GM23248 (cell line): ENCODE measurements around the gene MAP2K7.

Experiments used
- EZH2 ChIP-seq: fragments of 200-600 bp; sonication (generic); IDR thresholded peaks from 2 replicates; pipeline ENCODE4 v1.6.1; 2018; ENCODE audit warnings: antibody characterized with exemption, mild to moderate bottlenecking; ENCODE audit not compliant: insufficient read depth, poor library complexity, severe bottlenecking
- EZH2phosphoT487 ChIP-seq: fragments of 200-600 bp; sonication (generic); IDR thresholded peaks from 2 replicates; pipeline ENCODE4 v1.6.1; 2018; ENCODE audit warnings: antibody characterized with exemption, moderate library complexity, mild to moderate bottlenecking, low read depth; ENCODE audit not compliant: insufficient read depth

- TF ChIP-seq EZH2phosphoT487 (no peak), EZH2 (no peak)
Measured at GRCh38 chr19:7962644-7963268, 59.1 kb downstream of the MAP2K7 start.
